ENCODE measurements around the gene TMED4.
"Not testable (repeated sequence)": the region's sequence is repeated elsewhere in the genome, so short reads cannot be mapped to it uniquely, and the experiment has no call there.

Gene TMED4

DNA sequence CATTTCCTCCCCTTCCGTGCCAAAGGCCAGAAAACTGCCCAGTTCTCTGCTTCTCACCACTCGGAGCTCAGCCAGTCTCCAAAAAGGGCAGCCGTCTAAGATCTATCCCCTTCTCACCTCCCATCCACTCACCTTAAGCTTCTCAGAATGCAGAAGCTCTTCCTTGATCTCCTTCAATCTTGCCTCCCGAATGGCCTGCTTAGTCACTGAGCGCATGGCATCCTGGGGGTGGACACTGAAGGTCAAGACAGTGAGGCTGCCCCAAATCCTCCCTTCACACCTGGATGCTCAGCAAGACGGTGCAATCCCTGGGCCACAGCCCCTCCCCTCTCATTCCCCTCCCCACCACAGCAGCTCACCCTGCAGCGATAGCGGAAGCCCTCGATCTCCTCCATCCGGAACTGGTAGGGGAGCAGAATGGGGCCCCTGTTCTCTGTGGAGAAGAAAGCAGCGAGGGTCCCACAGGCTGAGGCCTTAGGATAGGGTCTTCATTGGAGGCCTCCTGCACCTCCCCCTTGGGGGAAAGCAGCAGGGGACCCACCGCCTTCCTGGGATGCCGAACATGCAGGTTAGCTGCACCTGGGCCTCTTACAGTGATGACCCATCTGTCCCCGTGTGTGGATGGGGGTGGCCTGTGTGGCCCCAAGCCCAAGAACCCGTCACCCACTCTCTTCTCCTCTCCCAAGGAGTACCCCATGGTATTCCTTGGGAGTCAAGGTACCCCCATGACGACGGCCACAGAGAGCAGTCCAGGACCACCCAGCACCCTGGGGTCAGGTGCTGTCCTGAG is 13.1 kb downstream of the TMED4 start:
- DNase-seq: no peak

- DNase-seq: no peak
Measured at GRCh38 chr7:44567884-44568283, 14.1 kb downstream of the TMED4 start.

DNA sequence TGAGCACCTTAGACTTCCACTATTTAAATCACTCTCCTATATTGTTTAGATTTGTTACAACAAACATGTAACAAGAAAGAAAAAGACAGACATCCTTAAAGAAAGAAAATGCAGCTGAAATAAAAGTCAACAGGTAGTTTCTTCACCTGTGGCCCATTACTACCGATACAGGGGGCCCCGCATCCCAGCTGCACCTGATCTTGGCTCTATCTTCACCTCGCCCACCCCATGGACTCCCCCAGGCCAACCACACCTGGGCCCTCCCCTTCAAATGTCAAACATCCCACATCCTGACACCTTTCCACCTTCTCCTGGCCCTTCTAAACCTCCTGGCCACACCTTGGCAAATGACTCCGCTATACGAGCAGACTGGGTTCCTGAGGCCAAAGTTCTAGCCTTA is 15.4 kb downstream of the TMED4 start:
- DNase-seq: no peak

- no peak for DNase-seq
Measured at GRCh38 chr7:44565795-44566559, 16.1 kb downstream of the TMED4 start.

DNA sequence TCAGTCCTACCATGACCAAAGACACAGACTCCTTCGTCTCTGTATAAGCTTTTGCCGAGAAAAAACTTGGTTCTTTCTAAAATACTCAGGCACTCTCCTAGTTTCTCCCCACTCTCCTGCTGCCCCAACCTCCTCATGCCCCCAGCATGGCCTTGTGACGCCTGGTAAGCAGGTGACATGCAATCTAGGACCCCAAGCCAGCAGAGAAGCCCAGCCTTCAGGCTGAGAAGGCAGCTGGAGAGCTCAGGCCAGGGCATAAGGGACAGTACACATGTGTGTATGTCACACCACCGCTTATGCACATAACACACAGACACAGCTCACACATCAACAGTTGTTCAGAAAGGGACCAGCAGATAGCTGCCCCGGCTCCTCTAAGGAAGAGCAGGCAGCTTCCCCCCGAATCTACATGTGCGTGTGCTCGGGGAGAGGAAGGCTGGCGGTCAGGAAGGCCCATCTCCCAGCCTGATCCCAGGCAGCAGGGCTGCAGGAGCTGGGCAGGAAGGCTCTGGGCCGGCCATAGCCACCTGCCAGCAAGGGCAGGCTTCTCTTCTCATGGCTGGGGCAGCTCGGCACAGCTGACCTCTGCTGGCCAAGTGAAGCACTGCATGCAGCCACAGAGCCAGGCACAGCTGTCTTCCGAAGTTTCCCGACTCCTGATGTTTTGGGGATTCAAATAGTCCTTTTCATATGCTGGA is 16.8 kb downstream of the TMED4 start:
- no peak for DNase-seq

GRCh38 chr7:44564606-44565005 is 17.4 kb downstream of the TMED4 start:
- no peak for DNase-seq

DNA sequence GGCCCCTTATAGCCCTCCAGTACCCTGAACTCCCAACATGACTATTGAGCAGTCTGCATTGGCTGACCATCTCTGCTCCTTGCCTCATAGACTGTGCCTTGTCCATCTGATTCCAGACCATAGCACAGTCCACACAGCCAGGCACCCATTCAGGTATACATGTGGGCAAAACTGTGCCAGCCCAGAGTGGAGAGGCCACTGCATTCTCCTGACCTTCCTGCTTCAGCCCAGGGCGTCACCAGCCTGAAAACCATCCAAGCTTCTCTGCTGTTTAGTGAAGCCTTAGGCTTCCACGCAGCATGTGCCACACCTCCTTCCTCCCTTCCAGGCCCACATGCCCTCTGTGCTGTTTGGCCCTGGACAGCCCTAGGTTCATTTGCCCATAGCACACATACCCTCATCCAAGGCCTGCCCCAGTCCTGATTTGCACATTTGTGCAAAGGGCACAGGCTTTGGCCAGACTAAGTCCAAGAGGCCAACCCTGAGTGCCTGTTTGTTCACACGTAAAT is 18.8 kb downstream of the TMED4 start:
- DNase-seq: no peak

GRCh38 chr7:44562622-44562962 is 19.4 kb downstream of the TMED4 start:
- not testable (repeated sequence) for DNase-seq

- DNase-seq: no peak
Measured at GRCh38 chr7:44561962-44562621, 19.9 kb downstream of the TMED4 start.

- no peak for DNase-seq
Measured at GRCh38 chr7:44561481-44561880, 20.6 kb downstream of the TMED4 start.

DNA sequence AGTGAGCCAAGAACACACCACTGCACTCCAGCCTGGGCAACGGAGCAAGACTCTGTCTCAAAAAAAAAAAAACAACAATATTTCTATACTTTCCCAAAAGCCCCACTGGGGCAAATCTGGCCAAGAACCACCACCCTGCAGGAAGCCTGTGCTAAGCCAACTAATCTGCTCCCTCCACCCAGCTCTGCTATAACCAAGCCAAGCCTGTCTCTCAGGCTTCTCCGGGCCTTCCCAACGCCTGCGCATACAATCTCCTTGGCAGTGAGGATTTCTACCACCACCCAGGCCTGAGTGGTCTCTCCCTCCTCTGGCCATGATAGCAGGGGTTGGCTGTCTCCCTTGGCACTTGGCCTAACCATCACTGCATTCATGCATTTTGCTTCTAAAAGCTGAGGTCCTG is 22.5 kb downstream of the TMED4 start:
- no peak for DNase-seq

GRCh38 chr7:44557485-44557884 is 24.5 kb downstream of the TMED4 start:
- no peak for DNase-seq

GRCh38 chr7:44555350-44555749 is 26.7 kb downstream of the TMED4 start:
- DNase-seq: no peak

GRCh38 chr7:44552473-44553005 is 29.5 kb downstream of the TMED4 start:
- not testable (repeated sequence) for DNase-seq

DNA sequence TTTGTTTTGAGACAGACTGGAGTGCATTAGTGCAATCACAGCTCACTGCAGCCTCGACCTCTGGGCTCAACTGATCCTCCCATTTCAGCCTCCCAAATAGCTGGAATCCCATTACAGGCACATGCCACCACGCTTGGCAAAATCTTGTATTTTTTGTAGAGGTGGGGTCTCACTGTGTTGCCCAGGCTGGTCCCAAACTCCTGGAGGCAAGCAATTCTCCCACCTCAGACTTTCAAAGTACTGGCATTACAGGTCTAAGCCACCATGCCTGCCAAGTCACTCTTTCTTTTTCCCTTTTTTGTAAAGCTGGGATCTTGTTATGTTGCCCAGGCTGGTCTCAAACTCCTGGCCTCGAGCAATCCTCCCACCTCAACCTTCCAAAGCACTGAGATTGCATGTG is 32.6 kb downstream of the TMED4 start:
- DNase-seq: no peak

GRCh38 chr7:44548893-44549292 is 33.1 kb downstream of the TMED4 start:
- DNase-seq: no peak

- no peak for DNase-seq
Measured at GRCh38 chr7:44547536-44548231, 34.3 kb downstream of the TMED4 start.

DNA sequence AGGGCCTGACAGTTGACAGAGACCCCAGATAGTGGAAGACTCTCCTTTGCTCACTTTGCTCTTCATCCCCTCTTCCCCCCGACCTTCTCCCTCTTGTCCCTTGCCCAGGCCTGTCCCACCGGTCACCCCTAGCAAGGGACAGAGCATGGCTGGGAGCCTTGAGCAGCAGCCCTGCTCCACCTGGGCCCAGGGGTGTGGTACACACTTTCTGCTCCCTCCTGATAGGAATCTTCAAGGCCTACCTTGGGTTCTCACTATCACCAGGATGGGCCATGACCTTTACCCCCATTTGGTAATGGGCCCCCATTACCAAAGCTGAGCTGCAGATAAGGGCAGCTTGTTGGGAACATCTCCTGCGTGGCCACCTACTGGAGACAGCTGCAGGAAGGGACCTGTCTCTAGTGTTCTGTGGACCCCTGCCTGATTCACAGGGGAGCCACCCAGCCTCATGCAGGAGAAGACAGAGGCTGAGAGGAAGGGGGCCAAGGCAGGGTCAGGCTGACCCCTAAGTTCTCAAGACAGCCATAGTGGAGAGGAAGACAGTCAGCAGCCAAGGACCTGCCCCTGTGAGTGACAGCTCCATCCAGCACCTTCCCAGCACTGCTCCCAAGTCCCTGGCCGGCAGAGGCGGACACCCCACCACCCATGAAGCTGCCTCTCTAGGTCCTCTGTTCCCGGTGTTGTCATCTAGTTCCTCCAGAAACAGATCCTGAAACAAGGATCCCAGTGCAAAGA is 40.0 kb downstream of the TMED4 start:
- DNase-seq: no peak

DNA sequence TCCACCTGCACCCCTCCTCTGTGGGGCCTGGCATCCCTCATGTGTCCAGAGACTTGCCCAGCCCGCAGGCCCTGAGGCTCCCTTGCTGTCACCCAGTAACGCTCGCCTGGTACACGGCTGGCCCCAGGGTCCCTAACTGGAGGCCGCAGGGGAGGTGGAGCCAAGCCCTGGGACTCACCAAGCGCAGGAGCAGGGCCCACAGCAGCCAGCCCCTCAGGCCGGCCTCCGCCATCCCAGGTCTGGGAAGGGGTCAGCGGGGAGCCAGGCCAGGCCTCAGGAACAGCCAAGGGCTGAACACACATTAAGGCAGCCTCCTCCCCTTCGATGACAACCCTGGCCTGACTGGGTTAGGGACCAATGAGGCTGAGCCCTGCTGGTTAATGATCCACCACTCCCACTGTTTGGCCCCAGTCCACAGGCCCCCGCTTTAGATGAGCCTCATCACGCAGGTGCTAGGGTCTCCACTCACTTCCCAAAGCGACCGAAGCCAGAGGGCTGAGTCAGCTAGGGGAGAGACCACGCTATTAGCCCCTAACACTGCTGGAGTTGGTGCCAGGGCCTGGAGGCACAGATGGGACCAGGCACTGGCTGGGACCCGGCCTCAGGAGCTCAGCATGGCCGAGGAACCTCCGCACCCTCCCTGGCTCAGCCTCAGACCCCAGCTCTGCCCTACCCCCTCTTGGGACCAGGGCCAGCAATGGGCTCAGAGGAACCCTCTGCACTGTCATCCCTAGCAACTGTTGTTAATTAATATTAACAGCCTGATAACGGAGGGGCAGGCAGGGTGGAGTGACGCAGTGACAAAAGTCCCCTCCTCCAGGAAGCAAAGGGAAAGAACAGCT is 40.8 kb downstream of the TMED4 start, which contains the start of gene NPC1L1:
Gene NPC1L1 (minus strand): TSS at position 303 of the 842 bp plus-strand sequence. CDS start 71 bp downstream, at position 232.
- no peak for DNase-seq

DNA sequence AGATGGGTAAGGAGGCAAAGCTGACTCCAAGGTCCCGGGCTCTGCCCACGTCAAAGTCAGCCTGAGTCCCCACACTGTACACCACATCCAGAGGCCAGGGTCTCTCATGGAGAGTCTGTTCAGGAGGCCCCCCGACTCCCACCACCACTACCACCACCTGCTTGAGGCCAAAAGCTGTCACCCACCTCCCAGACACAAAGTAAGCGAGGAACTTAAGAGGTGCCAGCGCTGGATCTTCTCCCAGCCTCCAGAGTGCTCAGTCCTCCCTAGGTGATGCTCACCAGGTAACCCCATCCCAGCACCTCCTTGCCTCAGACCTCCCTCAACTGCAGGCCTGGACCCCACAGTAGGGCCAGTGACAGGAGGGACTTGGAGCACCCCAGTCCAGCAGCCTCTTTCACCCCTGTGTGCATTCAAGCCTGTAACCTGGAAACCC is 41.4 kb downstream of the TMED4 start:
- DNase-seq: no peak

Data from NCI-H1417 treated with DMSO at 0.1 percent for 48 hours (cell line).